Type B pancreatic cell (in vitro differentiated cells): Measurements from ENCODE around the gene NCBP3. TPM values are rescaled to one million over a fixed set of nuclear protein-coding genes. Genes with fewer than 3 reads are reported as not detected.

Source experiments
- DNase-seq: peaks from one replicate; pipeline ENCODE4 v3.0.0; 2021; ENCODE audit warnings: mixed read lengths; ENCODE audit not compliant: unreplicated experiment; ENCODE audit errors: extremely low spot score
- H3K27ac Mint-ChIP-seq: 2 replicates; pipeline ENCODE4 v1.8.0; 2021; ENCODE audit warnings: mild to moderate bottlenecking, mixed read lengths
- H3K27me3 Mint-ChIP-seq: 2 replicates; pipeline ENCODE4 v1.8.0; 2021; ENCODE audit warnings: mixed read lengths
- H3K36me3 Mint-ChIP-seq: 2 replicates; pipeline ENCODE4 v1.8.0; 2021; ENCODE audit warnings: mixed read lengths
- H3K4me1 Mint-ChIP-seq: one replicate; pipeline ENCODE4 v1.8.0; 2021; ENCODE audit warnings: mixed read lengths; ENCODE audit not compliant: unreplicated experiment
- H3K4me3 Mint-ChIP-seq: 2 replicates; pipeline ENCODE4 v1.8.0; 2021; ENCODE audit warnings: mild to moderate bottlenecking, mixed read lengths
- H3K9me3 Mint-ChIP-seq: 2 replicates; pipeline ENCODE4 v1.8.0; 2021; ENCODE audit warnings: mixed read lengths
- total RNA-seq: library from RNA; stranded (reverse); gene quantifications from 2 replicates; pipeline ENCODE4 v1.2.1, GENCODE V29; 2021; ENCODE audit warnings: low replicate concordance
- TF ChIP-seq, protein P1 (sequence below): fragments of 200-600 bp; sonication (generic); conservative IDR thresholded peaks from 2 replicates; pipeline ENCODE4 v1.5.0; 2021; ENCODE audit warnings: antibody characterized with exemption, mild to moderate bottlenecking

NCBP3 gene
- total RNA-seq, 1 donor from 2014 or later: 58.2 TPM

DNA sequence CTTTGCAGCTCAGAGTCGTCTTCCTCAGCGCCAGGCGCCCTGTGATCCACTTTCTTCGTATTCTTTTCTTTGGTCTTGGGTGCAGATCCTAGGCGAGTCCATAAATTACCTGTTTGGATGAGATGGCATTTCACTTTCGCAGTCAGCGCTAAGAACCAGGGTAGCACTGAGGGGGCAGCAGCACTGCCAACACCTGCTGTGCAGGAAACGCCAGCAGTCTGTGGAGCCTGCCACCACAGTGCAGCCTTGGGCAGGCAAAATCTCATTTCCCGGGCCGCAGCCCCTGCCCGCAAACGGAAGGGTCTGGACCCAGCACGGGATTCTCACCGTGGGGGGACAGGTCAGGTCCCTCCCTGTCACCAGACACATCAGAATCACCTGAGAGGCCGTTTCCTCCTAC lies 32.9 kb downstream of the NCBP3 start:
- no peaks in the 10 kb centered on the region for H3K27me3 Mint-ChIP-seq
- H3K27ac Mint-ChIP-seq: no peak overlapping the region
- H3K9me3 Mint-ChIP-seq: no peaks in the 10 kb centered on the region
- TF ChIP-seq, protein P1, sequence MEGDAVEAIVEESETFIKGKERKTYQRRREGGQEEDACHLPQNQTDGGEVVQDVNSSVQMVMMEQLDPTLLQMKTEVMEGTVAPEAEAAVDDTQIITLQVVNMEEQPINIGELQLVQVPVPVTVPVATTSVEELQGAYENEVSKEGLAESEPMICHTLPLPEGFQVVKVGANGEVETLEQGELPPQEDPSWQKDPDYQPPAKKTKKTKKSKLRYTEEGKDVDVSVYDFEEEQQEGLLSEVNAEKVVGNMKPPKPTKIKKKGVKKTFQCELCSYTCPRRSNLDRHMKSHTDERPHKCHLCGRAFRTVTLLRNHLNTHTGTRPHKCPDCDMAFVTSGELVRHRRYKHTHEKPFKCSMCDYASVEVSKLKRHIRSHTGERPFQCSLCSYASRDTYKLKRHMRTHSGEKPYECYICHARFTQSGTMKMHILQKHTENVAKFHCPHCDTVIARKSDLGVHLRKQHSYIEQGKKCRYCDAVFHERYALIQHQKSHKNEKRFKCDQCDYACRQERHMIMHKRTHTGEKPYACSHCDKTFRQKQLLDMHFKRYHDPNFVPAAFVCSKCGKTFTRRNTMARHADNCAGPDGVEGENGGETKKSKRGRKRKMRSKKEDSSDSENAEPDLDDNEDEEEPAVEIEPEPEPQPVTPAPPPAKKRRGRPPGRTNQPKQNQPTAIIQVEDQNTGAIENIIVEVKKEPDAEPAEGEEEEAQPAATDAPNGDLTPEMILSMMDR: no peak
- H3K4me3 Mint-ChIP-seq: no peak overlapping the region
- no peaks in the 10 kb centered on the region for H3K4me1 Mint-ChIP-seq
- H3K36me3 Mint-ChIP-seq: peaks cover 29% of the 10 kb centered on the region
- no peak for DNase-seq

DNA sequence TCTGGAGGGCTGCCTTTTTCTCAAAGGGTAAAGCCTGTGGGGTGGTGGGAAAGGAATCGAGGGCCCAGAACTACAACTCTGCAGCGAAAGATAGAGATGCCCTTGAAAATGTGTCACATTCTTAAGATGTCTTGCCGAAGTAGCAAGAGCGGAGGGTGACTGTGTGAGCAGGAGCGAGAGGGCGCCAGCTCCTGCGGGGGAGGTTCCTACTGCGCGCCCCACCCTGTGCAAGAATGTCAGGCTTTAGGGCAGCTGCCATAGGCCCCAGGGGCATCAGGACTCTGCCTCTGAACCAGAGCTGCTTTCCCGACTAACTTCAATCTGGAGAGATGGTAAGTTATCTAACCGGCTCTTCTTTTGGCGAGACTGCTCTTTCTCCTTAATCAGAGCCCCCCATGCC lies 33.3 kb downstream of the NCBP3 start:
- Mint-ChIP-seq H3K27me3 (no peaks in the 10 kb centered on the region), H3K4me1 (no peaks in the 10 kb centered on the region), H3K27ac (no peak overlapping the region), H3K36me3 (peaks cover 32% of the 10 kb centered on the region), H3K9me3 (no peaks in the 10 kb centered on the region), H3K4me3 (no peak overlapping the region)
- TF ChIP-seq, protein P1: no peak
- no peak for DNase-seq

DNA sequence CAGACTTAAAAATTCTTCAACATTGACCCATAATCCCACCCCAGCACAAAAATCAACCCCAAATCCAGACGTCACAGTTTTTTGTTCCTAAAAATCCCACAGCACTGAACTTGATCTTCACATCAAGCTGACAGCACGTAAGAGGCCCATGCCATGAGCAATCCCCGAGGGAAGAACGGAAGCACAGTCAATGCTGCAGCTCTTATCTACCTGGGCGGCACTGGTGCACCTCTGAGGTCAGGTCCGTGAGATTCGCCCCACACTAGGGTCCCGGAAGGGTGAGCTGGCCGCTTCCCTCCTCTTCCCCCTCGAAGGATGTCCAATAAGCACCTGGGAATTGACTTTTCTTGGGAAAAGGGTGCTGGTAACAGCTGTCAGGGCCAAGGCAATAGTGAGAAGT lies 33.8 kb downstream of the NCBP3 start:
- peaks cover 32% of the 10 kb centered on the region for H3K36me3 Mint-ChIP-seq
- TF ChIP-seq, protein P1: no peak
- no peaks in the 10 kb centered on the region for H3K9me3 Mint-ChIP-seq
- no peaks in the 10 kb centered on the region for H3K27me3 Mint-ChIP-seq
- no peak overlapping the region for H3K4me3 Mint-ChIP-seq
- H3K4me1 Mint-ChIP-seq: no peaks in the 10 kb centered on the region
- no peak for DNase-seq
- no peak overlapping the region for H3K27ac Mint-ChIP-seq

DNA sequence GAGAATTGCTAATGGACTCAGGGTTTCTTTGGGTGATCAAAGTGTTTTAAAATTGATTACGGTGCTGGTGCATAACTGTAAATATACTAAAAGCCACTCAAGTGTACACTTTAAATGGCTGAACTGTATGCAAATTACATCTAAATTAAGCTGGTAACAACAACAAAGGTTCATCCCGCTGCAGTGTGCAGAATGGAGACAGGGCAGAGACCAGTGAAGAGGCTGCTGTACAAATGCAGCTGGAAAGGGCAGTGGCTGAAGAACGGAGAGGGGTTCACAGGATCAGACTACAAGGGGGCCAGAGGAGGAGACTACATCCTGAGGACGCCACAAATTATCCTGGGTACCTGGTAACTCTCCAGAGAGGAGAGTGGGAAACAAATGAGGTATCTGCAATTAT lies 36.0 kb downstream of the NCBP3 start:
- H3K36me3 Mint-ChIP-seq: peaks cover 25% of the 10 kb centered on the region

DNA sequence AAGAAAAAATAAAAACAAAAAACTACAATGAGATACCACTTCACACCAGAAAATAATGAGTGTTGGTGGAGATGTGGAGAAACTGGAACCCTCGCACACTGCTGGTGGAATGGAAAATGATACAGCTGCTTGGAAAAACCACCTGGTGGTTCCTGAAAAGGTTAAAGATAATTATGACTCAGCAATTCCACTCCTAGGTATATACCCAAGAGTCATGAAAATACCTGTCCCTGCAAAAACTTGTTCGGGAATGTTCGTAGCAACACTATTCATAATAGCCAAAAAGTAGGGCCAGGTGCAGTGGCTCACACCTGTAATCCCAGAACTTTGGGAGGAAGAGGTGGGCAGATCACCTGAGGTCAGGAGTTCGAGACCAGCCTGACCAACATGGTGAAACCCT lies 36.9 kb downstream of the NCBP3 start:
- Mint-ChIP-seq H3K4me3 (no peak overlapping the region), H3K36me3 (peaks cover 24% of the 10 kb centered on the region), H3K9me3 (no peaks in the 10 kb centered on the region), H3K27me3 (no peaks in the 10 kb centered on the region), H3K27ac (no peak overlapping the region), H3K4me1 (no peaks in the 10 kb centered on the region)
- TF ChIP-seq, protein P1: no peak
- no peak for DNase-seq

More for the DNA sequence above, 36.0 kb downstream of the NCBP3 start:
- no peak overlapping the region for H3K27ac Mint-ChIP-seq
- TF ChIP-seq, protein P1: no peak
- no peak for DNase-seq
- no peak overlapping the region for H3K4me3 Mint-ChIP-seq
- no peaks in the 10 kb centered on the region for H3K4me1 Mint-ChIP-seq
- H3K27me3 Mint-ChIP-seq: no peaks in the 10 kb centered on the region
- no peaks in the 10 kb centered on the region for H3K9me3 Mint-ChIP-seq

DNA sequence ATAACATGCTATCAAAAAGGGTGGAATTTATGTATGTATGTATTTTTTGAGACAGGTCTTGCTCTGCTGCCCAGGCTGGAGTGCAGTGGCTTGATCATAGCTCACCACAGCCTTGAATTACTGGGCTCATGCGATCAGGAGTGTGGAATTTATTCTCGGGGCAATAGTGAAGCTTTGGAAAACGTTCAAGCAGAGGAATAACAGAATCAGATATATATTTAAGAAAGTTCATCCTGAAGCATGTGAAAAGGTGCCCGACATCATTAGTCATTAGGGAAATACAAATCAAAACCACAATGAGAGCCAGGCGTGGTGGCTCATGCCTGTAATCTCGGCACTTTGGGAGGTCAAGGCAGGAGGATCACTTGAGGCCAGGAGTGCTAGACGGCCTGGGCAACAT lies 37.3 kb downstream of the NCBP3 start:
- Mint-ChIP-seq H3K27ac (no peak overlapping the region), H3K36me3 (peaks cover 24% of the 10 kb centered on the region), H3K9me3 (no peaks in the 10 kb centered on the region), H3K27me3 (no peaks in the 10 kb centered on the region), H3K4me3 (no peak overlapping the region), H3K4me1 (no peaks in the 10 kb centered on the region)
- no peak for DNase-seq
- TF ChIP-seq, protein P1: no peak
